Trophoblast cell (in vitro differentiated cells and primary cell): ENCODE results near the gene FBLIM1.
A peak's percentile ranks its signal among the peaks of the same experiment; 100 is the strongest.

Experiments used
- DNase-seq, 2 donors: peaks; one replicate each; pipeline ENCODE4 v3.0.0-alpha.2; 2016
- H2AFZ ChIP-seq: 2 replicates; pipeline ENCODE4 v1.6.1; 2013; ENCODE audit warnings: low read length, moderate library complexity, mild to moderate bottlenecking; ENCODE audit not compliant: insufficient read depth, poor library complexity
- H2AK5ac ChIP-seq: 2 replicates; pipeline ENCODE4 v1.6.1; 2013; ENCODE audit warnings: mild to moderate bottlenecking, low read length
- H2BK120ac ChIP-seq: 2 replicates; pipeline ENCODE4 v1.6.1; 2013; ENCODE audit warnings: low read length, mild to moderate bottlenecking, moderate library complexity; ENCODE audit not compliant: insufficient read depth, poor library complexity
- H2BK12ac ChIP-seq: 2 replicates; pipeline ENCODE4 v1.6.1; 2013; ENCODE audit warnings: mild to moderate bottlenecking, low read length, moderate library complexity
- H2BK5ac ChIP-seq: 2 replicates; pipeline ENCODE4 v1.6.1; 2013; ENCODE audit warnings: low read length, low read depth, moderate library complexity, mild to moderate bottlenecking; ENCODE audit not compliant: poor library complexity
- H3K14ac ChIP-seq: 2 replicates; pipeline ENCODE4 v1.6.1; 2013; ENCODE audit warnings: mild to moderate bottlenecking, low read length
- H3K18ac ChIP-seq: 2 replicates; pipeline ENCODE4 v1.6.1; 2013; ENCODE audit warnings: mild to moderate bottlenecking, low read length
- H3K23ac ChIP-seq: 2 replicates; pipeline ENCODE4 v1.6.1; 2013; ENCODE audit warnings: low read length
- H3K27ac ChIP-seq: 2 replicates; pipeline ENCODE4 v1.5.1; 2013; ENCODE audit warnings: low read depth, mild to moderate bottlenecking, inconsistent platforms, low read length, moderate library complexity
- H3K27me3 ChIP-seq: 2 replicates; pipeline ENCODE4 v1.6.1; 2013; ENCODE audit warnings: inconsistent platforms, mild to moderate bottlenecking, low read length, moderate library complexity; ENCODE audit not compliant: insufficient read depth
- H3K36me3 ChIP-seq, 2 experiments: 1 replicate in 1 of 2; 2 replicates in 1 of 2; pipeline ENCODE4 v1.6.1; 2013; ENCODE audit warnings: low read length in 2 of 2, mild to moderate bottlenecking in 2 of 2, moderate library complexity in 1 of 2; ENCODE audit not compliant: insufficient read depth in 2 of 2, control insufficient read depth in 1 of 2
- H3K4ac ChIP-seq: 2 replicates; pipeline ENCODE4 v1.6.1; 2013; ENCODE audit warnings: low read depth, mild to moderate bottlenecking, low read length, moderate library complexity
- H3K4me1 ChIP-seq, 2 experiments: 1 replicate in 1 of 2; 2 replicates in 1 of 2; pipeline ENCODE4 v1.6.1; 2013; ENCODE audit warnings: low read length in 2 of 2, mild to moderate bottlenecking in 2 of 2, moderate library complexity in 1 of 2; ENCODE audit not compliant: insufficient read depth in 2 of 2, control insufficient read depth in 1 of 2
- H3K4me2 ChIP-seq: 2 replicates; pipeline ENCODE4 v1.6.1; 2013; ENCODE audit warnings: inconsistent platforms, mild to moderate bottlenecking, low read length, moderate library complexity
- H3K4me3 ChIP-seq: 2 replicates; pipeline ENCODE4 v1.5.1; 2013; ENCODE audit warnings: mild to moderate bottlenecking, low read depth, low read length, inconsistent platforms
- H3K79me1 ChIP-seq: one replicate; pipeline ENCODE4 v1.6.1; 2013; ENCODE audit warnings: low read length
- H3K79me2 ChIP-seq: 2 replicates; pipeline ENCODE4 v1.6.1; 2013; ENCODE audit warnings: low read length, mild to moderate bottlenecking; ENCODE audit not compliant: control insufficient read depth, insufficient read depth, poor library complexity
- H3K9ac ChIP-seq: 2 replicates; pipeline ENCODE4 v1.6.1; 2013; ENCODE audit warnings: mild to moderate bottlenecking, low read length
- H3K9me3 ChIP-seq: 2 replicates; pipeline ENCODE4 v1.6.1; 2013; ENCODE audit warnings: low read depth, mild to moderate bottlenecking, control low read depth, inconsistent platforms, low read length; ENCODE audit not compliant: insufficient read depth
- H4K12ac ChIP-seq: 2 replicates; pipeline ENCODE4 v1.6.1; 2013; ENCODE audit warnings: low read depth, mild to moderate bottlenecking, low read length, moderate library complexity
- H4K8ac ChIP-seq: 2 replicates; pipeline ENCODE4 v1.6.1; 2013; ENCODE audit warnings: low read depth, mild to moderate bottlenecking, low read length, moderate library complexity
- H4K91ac ChIP-seq: one replicate; pipeline ENCODE4 v1.6.1; 2013; ENCODE audit warnings: low read depth, mild to moderate bottlenecking, low read length, moderate library complexity
- WGBS: extraction: QIAGEN DNeasy Blood & Tissue Kit; methylation state at CpG from one replicate; pipeline ENCODE4 v1.1.7; 2013; ENCODE audit warnings: missing lambda C conversion rate; ENCODE audit not compliant: insufficient read length, insufficient coverage; ENCODE audit errors: extremely low coverage; 5-methylcytosine and 5-hydroxymethylcytosine counted together

FBLIM1 gene

DNA sequence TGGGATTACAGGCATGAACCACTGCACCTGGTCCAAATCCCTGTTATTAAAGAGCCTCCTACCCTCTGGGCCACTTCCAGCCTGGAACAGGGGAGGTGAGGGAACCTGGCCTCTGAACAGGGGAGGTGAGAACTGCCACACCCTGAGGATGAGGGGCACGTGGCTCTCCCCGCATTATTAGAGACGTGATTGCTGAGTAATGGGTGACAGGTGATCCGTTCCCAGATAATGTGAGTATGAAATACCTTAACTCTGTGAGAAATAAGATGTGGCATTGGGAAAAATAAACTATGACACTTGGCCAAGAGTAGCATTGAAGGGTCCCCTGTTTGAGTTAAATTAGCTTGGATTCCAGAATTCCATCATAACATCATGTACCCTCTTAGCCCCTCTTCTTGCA is 36.2 kb upstream of the FBLIM1 start:
- Histone ChIP-seq H2BK120ac (no peak overlapping the region), H3K18ac (no peak overlapping the region), H3K23ac (no peak overlapping the region), H2AFZ (no peak overlapping the region), H3K79me2 (no peaks in the 10 kb centered on the region), H2BK5ac (no peak overlapping the region), H3K14ac (no peak overlapping the region), H3K4me3 (no peak overlapping the region), H3K36me3 (peaks cover 33 to 42% of the 10 kb centered on the region in 2 experiments), H3K27me3 (no peaks in the 10 kb centered on the region), H3K4ac (no peak overlapping the region), H2BK12ac (no peak overlapping the region), H4K91ac (peak overlapping the region; percentile 2), H4K8ac (no peak overlapping the region), H4K12ac (no peak overlapping the region), H3K9ac (no peak overlapping the region), H3K4me1 (peaks cover 40 to 52% of the 10 kb centered on the region in 2 experiments), H2AK5ac (no peak overlapping the region), H3K4me2 (no peak overlapping the region), H3K27ac (no peak overlapping the region), H3K79me1 (peaks cover 7% of the 10 kb centered on the region), H3K9me3 (no peaks in the 10 kb centered on the region)
- WGBS: no CpG with 5 or more reads among the region's 4 CpGs
- peak; percentile 45 to 58 for DNase-seq

DNA sequence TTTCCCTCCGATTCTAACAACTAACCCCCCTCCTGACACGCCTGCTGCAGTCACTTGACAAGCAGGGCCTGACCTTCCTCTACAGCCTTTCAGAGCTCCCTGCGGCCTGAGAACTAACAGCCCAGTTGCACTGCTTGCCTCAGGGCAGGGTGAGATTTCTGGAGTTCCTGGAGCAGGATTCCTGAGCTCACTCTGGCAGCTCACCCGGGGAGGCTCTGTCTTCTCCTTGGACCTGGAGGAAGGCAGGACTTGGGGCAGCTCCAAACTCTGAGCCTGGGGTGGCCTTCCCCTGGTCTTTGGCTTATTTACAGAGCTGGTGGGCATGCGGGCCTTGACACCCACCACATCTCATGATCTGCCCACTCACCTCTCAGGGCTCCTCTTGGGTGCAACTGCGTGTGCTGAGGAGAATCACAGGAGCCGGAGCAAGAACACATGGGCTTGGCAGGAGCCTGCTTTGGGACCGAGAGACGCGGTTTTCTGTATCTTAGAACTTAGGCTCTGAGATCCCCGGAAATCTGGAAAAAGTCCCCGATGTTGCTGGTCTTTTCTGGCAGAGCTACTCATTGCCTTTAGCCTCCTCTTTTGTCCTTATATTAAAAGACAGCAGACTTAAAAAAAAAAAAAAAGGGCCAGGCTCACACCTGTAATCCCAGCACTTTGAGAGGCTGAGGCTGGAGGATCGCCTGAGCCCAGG is 35.6 kb upstream of the FBLIM1 start:
- H3K9me3 ChIP-seq: no peaks in the 10 kb centered on the region
- no peak overlapping the region for H3K4me3 ChIP-seq
- H3K18ac ChIP-seq: peak overlapping the region; percentile 9
- no peaks in the 10 kb centered on the region for H3K27me3 ChIP-seq
- H2AFZ ChIP-seq: no peak overlapping the region
- H3K79me1 ChIP-seq: peaks cover 7% of the 10 kb centered on the region
- H4K8ac ChIP-seq: no peak overlapping the region
- H3K36me3 ChIP-seq: peaks cover 34 to 42% of the 10 kb centered on the region in 2 experiments
- H4K12ac ChIP-seq: no peak overlapping the region
- peak; percentile 99 for DNase-seq
- no peak overlapping the region for H2BK120ac ChIP-seq
- no peak overlapping the region for H3K4ac ChIP-seq
- no peak overlapping the region for H2BK12ac ChIP-seq
- H2AK5ac ChIP-seq: no peak overlapping the region
- peaks cover 40 to 52% of the 10 kb centered on the region in 2 experiments for H3K4me1 ChIP-seq
- H3K9ac ChIP-seq: no peak overlapping the region
- no peaks in the 10 kb centered on the region for H3K79me2 ChIP-seq
- H2BK5ac ChIP-seq: no peak overlapping the region
- peak overlapping the region; percentile 11 for H3K27ac ChIP-seq
- H3K4me2 ChIP-seq: no peak overlapping the region
- no peak overlapping the region for H3K23ac ChIP-seq
- H3K14ac ChIP-seq: no peak overlapping the region
- H4K91ac ChIP-seq: no peak overlapping the region
- no CpG with 5 or more reads among the region's 13 CpGs for WGBS

DNA sequence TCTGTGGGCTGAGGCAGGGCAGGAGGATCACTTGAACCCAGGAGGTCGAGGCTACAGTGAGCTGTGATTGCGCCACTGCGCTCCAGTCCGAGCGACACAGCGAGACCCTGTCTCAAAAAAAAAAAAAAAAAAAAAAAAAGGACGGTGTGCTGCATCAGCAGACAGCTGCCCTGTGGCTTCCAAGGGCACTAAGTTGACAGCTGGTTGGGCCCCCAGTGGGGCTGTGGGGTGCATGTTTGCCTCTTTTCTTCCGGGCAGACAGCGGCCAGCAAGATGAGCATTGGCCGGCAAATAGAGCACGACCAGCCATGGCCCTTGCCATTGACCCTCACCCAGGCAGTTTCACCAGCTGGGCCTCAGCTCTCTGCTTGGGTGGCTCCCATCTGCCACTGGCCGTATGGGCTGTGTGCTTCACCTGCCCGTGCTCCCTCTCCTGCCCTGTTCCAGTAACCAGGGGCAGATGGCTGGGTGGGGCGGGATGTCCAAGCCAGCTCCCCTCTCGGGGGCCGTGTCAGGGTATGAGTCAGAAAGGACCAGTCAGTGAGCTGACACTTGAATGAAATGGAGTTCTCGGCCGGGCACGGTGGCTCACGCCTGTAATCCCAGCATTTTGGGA is 34.9 kb upstream of the FBLIM1 start:
- no peaks in the 10 kb centered on the region for H3K79me2 ChIP-seq
- no peak overlapping the region for H4K12ac ChIP-seq
- no CpG with 5 or more reads among the region's 20 CpGs for WGBS
- peak overlapping the region; percentile 47 for H2BK12ac ChIP-seq
- no peak overlapping the region for H3K4ac ChIP-seq
- H3K36me3 ChIP-seq: peaks cover 37 to 44% of the 10 kb centered on the region in 2 experiments
- no peak overlapping the region for H3K14ac ChIP-seq
- H4K8ac ChIP-seq: no peak overlapping the region
- H3K23ac ChIP-seq: no peak overlapping the region
- H2BK5ac ChIP-seq: no peak overlapping the region
- H2AK5ac ChIP-seq: peak overlapping the region; percentile 4
- H3K18ac ChIP-seq: no peak overlapping the region
- peaks cover 7% of the 10 kb centered on the region for H3K79me1 ChIP-seq
- no peak overlapping the region for H3K9ac ChIP-seq
- H2AFZ ChIP-seq: no peak overlapping the region
- H3K4me2 ChIP-seq: peak overlapping the region; percentile 6
- H3K4me3 ChIP-seq: no peak overlapping the region
- no peak overlapping the region for H2BK120ac ChIP-seq
- H4K91ac ChIP-seq: no peak overlapping the region
- peaks cover 40 to 52% of the 10 kb centered on the region in 2 experiments for H3K4me1 ChIP-seq
- H3K27ac ChIP-seq: no peak overlapping the region
- H3K9me3 ChIP-seq: no peaks in the 10 kb centered on the region
- H3K27me3 ChIP-seq: no peaks in the 10 kb centered on the region
- peak; percentile 76 to 83 for DNase-seq

DNA sequence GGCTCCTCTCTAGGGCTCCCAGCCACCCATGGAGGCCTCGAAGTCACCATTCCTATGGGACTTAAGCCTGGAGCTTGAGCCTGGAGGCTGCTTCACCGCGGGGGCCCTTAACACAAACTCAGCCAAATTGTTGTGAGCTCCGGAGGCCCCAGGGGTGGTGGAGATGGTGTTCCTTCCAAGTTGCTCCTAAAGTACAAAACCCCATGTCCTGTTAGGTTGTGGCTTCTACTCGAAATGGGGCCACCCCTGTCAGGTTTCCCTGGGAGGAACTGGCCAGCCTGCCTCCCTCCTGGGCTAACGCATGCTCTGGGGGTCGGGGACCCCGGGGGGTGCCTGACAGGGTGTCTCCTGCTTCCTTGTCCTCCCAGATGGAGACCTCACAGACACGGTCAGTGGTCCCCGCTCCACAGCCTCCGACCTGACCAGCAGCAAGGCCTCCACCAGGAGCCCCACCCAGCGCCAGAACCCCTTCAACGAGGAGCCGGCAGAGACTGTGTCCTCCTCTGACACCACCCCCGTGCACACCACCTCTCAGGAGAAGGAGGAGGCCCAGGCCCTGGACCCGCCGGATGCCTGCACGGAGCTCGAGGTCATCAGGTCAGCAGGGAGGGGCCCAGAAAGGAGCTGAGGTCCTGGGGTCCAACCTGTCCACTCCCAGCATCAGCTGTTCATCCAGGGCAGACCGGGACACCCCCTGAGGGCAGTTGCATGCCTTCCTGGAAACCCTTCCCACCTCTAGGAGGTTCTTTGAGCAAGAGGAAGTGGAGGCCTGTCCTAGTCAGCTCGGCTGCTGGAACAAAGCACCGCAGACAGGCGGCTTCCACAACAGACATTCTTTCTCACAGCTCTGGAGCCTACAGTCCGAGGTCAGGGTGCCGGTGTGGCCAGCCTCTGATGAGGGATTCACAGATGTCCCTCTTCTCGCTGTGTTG is 33.4 kb upstream of the FBLIM1 start:
- peaks cover 43 to 46% of the 10 kb centered on the region in 2 experiments for H3K36me3 ChIP-seq
- no peak overlapping the region for H4K91ac ChIP-seq
- H3K9ac ChIP-seq: no peak overlapping the region
- DNase-seq: peak; percentile 84 to 87
- H3K18ac ChIP-seq: no peak overlapping the region
- no peak overlapping the region for H2BK12ac ChIP-seq
- no peak overlapping the region for H3K4ac ChIP-seq
- no peak overlapping the region for H3K23ac ChIP-seq
- peak overlapping the region; percentile 18 for H3K27ac ChIP-seq
- H4K8ac ChIP-seq: no peak overlapping the region
- H2AFZ ChIP-seq: no peak overlapping the region
- H3K14ac ChIP-seq: no peak overlapping the region
- no peak overlapping the region for H2BK5ac ChIP-seq
- H3K27me3 ChIP-seq: no peaks in the 10 kb centered on the region
- H3K4me1 ChIP-seq: peaks cover 40 to 46% of the 10 kb centered on the region in 2 experiments
- no peaks in the 10 kb centered on the region for H3K79me2 ChIP-seq
- H4K12ac ChIP-seq: no peak overlapping the region
- no peaks in the 10 kb centered on the region for H3K9me3 ChIP-seq
- no peak overlapping the region for H3K4me2 ChIP-seq
- H3K4me3 ChIP-seq: no peak overlapping the region
- no CpG with 5 or more reads among the region's 26 CpGs for WGBS
- H3K79me1 ChIP-seq: peaks cover 7% of the 10 kb centered on the region
- no peak overlapping the region for H2AK5ac ChIP-seq
- H2BK120ac ChIP-seq: no peak overlapping the region
